Aorta (tissue), 5 donors: Measurements from ENCODE around the gene AFF2. TPM values are rescaled to one million over a fixed set of nuclear protein-coding genes. Genes with fewer than 3 reads are reported as not detected.

ENCODE experiments used
- ATAC-seq: fragments of 200-7000 bp; cut with Tn5 transposase; one replicate; pipeline ENCODE4 v1.9.1; 2022; ENCODE audit warnings: moderate library complexity; ENCODE audit not compliant: low FRiP score
- DNase-seq, 2 donors: peaks; one replicate each; pipeline ENCODE4 v3.0.0-alpha.2; 2020
- H3K27ac ChIP-seq, 2 donors: one replicate each; pipeline ENCODE4 v1.5.1; 2013; ENCODE audit warnings: low read length in 2 of 2, mild to moderate bottlenecking in 2 of 2, moderate library complexity in 2 of 2, control low read depth in 1 of 2, inconsistent platforms in 1 of 2, low read depth in 1 of 2
- H3K27me3 ChIP-seq, 2 donors: one replicate each; pipeline ENCODE4 v1.6.1; 2013; ENCODE audit warnings: control low read depth in 1 of 2, low read length in 1 of 2, mild to moderate bottlenecking in 1 of 2, moderate library complexity in 1 of 2; ENCODE audit not compliant: insufficient read depth in 2 of 2, control insufficient read depth in 1 of 2
- H3K36me3 ChIP-seq, 2 donors: one replicate each; pipeline ENCODE4 v1.6.1; 2013; ENCODE audit warnings: control low read depth in 1 of 2, low read length in 1 of 2, mild to moderate bottlenecking in 1 of 2; ENCODE audit not compliant: insufficient read depth in 2 of 2, control insufficient read depth in 1 of 2
- H3K4me1 ChIP-seq, 2 donors: one replicate each; pipeline ENCODE4 v1.6.1; 2013; ENCODE audit warnings: low read length in 2 of 2, control low read depth in 1 of 2, mild to moderate bottlenecking in 1 of 2, moderate library complexity in 1 of 2; ENCODE audit not compliant: insufficient read depth in 2 of 2, control insufficient read depth in 1 of 2
- H3K4me3 ChIP-seq, 2 donors: one replicate each; pipeline ENCODE4 v1.5.1; 2013; ENCODE audit warnings: low read length in 2 of 2, control low read depth in 1 of 2, mild to moderate bottlenecking in 1 of 2
- H3K9me3 ChIP-seq: one replicate; pipeline ENCODE4 v1.6.1; 2013; ENCODE audit warnings: mild to moderate bottlenecking, low read length; ENCODE audit not compliant: control insufficient read depth
- WGBS, 2 donors: extraction: QIAGEN DNeasy Blood & Tissue Kit; methylation state at CpG; one replicate each; pipeline ENCODE4 v1.1.7; 2013; 5-methylcytosine and 5-hydroxymethylcytosine counted together
- intact Hi-C, 2 donors: fragments of 100-400 bp; cut with DNase I; formaldehyde crosslinking; loops; one replicate each; pipeline versions ENCODE4 v1.14.2 to v1.15.0; 2022
- polyA plus RNA-seq, 2 donors: library from polyadenylated mRNA; stranded (reverse); fragments of 200-250 nt; gene quantifications; one replicate each; pipeline ENCODE4 v1.2.3, GENCODE V29; 2013
- total RNA-seq, 2 donors: library from RNA; stranded (reverse); fragmentation: NEBNext Ultra II Directional; extraction: Animal tissue kit (Norgen Biotek cat#: 25700); gene quantifications; one replicate each; pipeline ENCODE4 v1.2.1, GENCODE V29; 2021
- donor health status: healthy with polysubstance abuse.
- donor health status: Bipolar disorder and iron deficiency.
- donor health status: DM: no; HTN: no; CAD: no.
- donor health status: DM: no; HTN: no; CAD: no.
- donor health status: DM: yes; HTN: yes; CAD: no.

Gene AFF2
- total and polyA plus RNA-seq, 4 donors, result 0.25 to 2.7 (median 1.2) TPM

DNA sequence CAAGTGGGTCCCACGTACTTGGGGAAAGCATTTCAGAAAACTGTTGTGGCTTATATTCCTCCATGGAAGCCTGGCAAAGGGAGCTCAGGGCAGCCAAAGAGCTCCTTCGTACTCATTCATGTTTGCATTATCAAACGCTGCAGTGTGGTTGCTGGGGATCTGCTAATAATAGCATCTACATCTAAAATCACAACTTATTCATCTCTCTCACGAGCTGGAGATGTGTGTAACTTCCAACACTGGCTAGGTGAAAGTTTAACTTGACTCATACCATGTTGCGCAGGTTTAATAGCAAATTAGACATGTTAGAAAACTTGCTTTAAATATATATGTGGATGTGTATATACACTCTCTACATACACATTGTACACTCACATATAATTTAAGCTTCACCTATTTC, 415.1 kb downstream of the AFF2 start:
- ATAC-seq, result no peak
- Histone ChIP-seq H3K27ac (no peak overlapping the region), H3K4me3 (no peak overlapping the region), H3K9me3 (no peaks in the 10 kb centered on the region), H3K27me3 (no peaks in the 10 kb centered on the region), H3K4me1 (no peaks in the 10 kb centered on the region), H3K36me3 (no peaks in the 10 kb centered on the region)
- WGBS, 2 donors, result 46 to 52% methylated on average over 5 of the region's 5 CpGs
- DNase-seq, result no peak
- intact Hi-C loops, result no loop called here

DNA sequence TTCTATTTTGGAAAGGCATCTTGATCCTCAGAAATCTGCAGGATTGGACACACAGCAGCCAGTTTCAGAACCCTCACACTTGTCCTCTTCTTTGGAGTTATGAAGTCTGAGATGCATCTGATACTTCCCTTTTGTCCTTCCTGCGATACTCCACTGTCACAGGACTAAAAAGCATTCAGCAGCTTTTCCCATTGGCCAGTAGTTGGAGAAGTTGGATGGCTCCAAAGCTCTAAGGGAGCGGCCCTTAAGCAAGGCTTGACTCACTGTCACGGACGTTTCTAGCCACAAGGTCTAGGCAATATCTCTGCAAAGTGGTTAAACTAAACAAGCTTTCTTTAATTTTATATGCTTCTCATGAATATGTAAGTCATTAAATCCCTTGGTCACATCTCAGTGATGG, 417.0 kb downstream of the AFF2 start:
- no peak overlapping the region for H3K27ac ChIP-seq
- H3K27me3 ChIP-seq, result no peaks in the 10 kb centered on the region
- no peaks in the 10 kb centered on the region for H3K9me3 ChIP-seq
- DNase-seq, result no peak
- intact Hi-C loops, result no loop called here
- no peak for ATAC-seq
- H3K4me3 ChIP-seq, result no peak overlapping the region
- H3K4me1 ChIP-seq, result no peaks in the 10 kb centered on the region
- no peaks in the 10 kb centered on the region for H3K36me3 ChIP-seq
- WGBS, 2 donors, result 86 to 93% methylated on average over 4 of the region's 4 CpGs

DNA sequence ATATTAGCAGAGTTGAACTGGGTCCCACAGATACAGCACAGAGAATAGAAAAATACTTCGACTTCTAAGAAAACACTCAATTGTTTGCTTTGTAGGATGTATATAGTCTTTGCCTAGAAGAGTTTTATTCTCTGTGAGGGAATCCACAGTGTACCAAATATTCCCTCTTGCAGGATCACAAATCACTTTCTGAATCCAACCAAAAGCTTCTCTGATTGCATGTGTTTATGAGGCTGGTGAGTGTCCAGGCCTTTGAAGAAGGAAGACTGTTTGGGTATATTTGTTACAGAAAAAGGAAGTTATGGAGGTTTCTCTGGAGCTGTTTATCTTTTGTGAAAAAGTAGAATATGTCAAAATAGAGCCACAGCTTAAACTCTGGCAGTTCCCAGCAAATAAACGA, 423.2 kb downstream of the AFF2 start:
- intact Hi-C loops, result no loop called here
- Histone ChIP-seq H3K9me3 (no peaks in the 10 kb centered on the region), H3K4me3 (no peak overlapping the region), H3K27ac (no peak overlapping the region), H3K27me3 (no peaks in the 10 kb centered on the region), H3K4me1 (no peaks in the 10 kb centered on the region), H3K36me3 (no peaks in the 10 kb centered on the region)
- no peak for DNase-seq
- WGBS, 2 donors, result 34 to 57% methylated on average over 2 of the region's 2 CpGs
- ATAC-seq, result no peak

DNA sequence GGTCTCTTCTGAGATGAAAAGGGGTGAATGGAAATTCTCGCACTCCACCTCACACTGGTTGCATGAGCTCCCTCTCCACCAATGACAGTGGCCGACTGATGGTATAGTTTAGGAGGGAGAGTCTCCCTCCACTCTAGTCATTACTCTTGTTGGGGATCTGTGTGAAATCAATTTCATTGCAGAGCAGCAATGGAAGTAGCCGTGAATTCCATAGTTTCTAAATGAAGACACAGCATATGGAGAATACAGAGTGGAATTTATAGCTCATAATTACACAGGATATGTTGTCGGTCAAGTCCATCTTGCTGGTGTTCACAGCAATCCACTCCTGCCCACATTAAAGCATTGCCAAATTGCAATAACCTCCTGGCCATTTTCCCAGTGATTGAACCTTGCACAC, 426.0 kb downstream of the AFF2 start:
- Histone ChIP-seq H3K27me3 (no peaks in the 10 kb centered on the region), H3K9me3 (no peaks in the 10 kb centered on the region), H3K4me3 (no peak overlapping the region), H3K27ac (no peak overlapping the region), H3K4me1 (no peaks in the 10 kb centered on the region), H3K36me3 (no peaks in the 10 kb centered on the region)
- WGBS, 2 donors, result 86 to 91% methylated on average over 4 of the region's 4 CpGs
- DNase-seq, result no peak
- ATAC-seq, result no peak
- intact Hi-C loops, result no loop called here

DNA sequence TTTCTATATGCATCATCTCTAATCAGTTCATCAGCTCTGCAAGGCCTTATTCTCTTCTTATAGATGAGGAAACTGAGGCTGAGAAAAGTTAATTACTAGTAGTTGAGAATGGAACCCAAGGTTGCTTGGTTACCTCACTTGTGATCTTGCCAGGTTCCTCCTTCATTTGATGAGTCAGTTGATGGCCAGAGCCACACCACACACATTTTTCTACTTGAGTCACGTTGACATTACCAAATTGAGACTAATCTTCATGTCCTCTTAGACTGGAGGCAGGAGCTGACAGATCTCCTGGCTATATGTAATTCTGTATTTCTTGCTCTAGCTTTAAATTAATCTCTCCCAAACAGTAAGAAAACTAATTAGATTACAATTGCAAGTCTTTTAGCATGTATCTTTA, 428.4 kb downstream of the AFF2 start:
- H3K9me3 ChIP-seq, result no peaks in the 10 kb centered on the region
- ATAC-seq, result no peak
- WGBS, 2 donors, result 31 to 68% methylated on average over 1 of the region's 1 CpG

DNA sequence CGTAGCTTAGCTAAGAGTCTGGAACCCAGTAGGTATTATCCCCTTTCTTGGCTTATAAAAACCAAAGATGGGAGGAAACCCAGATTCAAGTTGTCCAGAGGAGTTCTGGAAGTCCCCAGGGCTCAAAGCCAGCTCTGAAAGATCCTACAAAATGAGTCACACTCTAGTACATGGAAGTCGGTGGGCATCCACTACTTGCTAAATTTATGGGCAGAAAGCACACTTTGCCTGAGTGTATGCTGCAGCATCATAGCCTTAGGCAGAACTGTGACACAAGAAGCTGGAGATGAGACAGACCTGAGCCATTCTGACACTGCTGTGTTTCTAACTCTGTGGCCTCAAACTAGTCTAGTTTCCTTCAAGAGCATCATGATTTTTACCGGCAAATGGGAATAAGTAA, 429.3 kb downstream of the AFF2 start:
- 55 to 57% methylated on average over 3 of the region's 3 CpGs for WGBS, 2 donors
- no peak overlapping the region for H3K4me3 ChIP-seq
- no peaks in the 10 kb centered on the region for H3K36me3 ChIP-seq
- no peak for ATAC-seq
- H3K27me3 ChIP-seq, result no peaks in the 10 kb centered on the region
- no peaks in the 10 kb centered on the region for H3K4me1 ChIP-seq
- intact Hi-C loops, result no loop called here
- H3K27ac ChIP-seq, result no peak overlapping the region
- no peak for DNase-seq
- no peaks in the 10 kb centered on the region for H3K9me3 ChIP-seq

More for the DNA sequence above, 428.4 kb downstream of the AFF2 start:
- Histone ChIP-seq H3K36me3 (no peaks in the 10 kb centered on the region), H3K27ac (no peak overlapping the region), H3K27me3 (no peaks in the 10 kb centered on the region), H3K4me3 (no peak overlapping the region), H3K4me1 (no peaks in the 10 kb centered on the region)
- DNase-seq, result no peak
- intact Hi-C loops, result no loop called here

DNA sequence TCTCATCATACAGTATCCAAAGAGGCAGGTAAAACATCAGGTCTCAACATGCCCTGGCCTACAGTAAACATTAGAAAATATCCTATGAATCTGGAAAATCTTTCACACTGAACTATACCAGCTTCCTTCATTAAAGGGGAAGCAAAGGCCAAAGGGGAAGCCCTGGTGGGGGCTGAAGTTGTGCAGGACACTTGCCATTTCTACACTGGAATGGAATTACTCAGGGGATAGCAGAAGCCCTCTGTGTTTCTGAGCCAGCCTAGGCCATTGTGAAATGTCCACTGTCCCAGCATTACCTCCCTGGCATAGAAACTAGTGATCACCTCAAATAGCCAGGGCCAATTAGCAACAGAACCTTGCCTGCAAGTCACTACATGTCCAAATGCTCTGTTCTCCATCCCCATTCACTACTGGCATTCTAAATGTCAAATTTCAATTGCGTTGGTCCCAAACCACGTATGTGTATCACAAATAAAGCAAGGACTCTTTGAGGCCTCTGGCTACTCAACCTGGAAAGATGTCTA, 429.9 kb downstream of the AFF2 start:
- H3K27me3 ChIP-seq, result no peaks in the 10 kb centered on the region
- intact Hi-C loops, result no loop called here
- ATAC-seq (no peak), DNase-seq (no peak)
- H3K4me1 ChIP-seq, result no peaks in the 10 kb centered on the region
- no peak overlapping the region for H3K27ac ChIP-seq
- H3K9me3 ChIP-seq, result no peaks in the 10 kb centered on the region
- no peaks in the 10 kb centered on the region for H3K36me3 ChIP-seq
- WGBS, 2 donors, result 70 to 96% methylated on average over 2 of the region's 2 CpGs
- no peak overlapping the region for H3K4me3 ChIP-seq

DNA sequence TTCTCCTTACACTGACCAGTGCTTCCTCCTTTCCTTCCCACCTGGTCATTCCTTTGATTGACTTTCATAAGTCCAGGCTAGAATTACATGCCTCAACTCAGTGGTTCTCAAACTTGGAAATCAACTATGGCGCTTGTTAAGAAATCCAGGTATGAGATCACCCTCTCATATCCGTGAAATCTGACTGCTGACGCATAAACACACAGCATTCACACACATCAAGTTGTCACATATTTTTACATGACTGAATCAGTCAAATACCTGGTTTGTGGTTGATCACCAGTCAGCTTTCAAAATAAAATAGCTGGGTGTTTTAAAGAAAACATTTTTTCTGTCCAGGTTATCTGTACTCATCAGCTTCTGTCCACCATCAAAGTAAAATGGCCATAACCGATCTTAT, 433.5 kb downstream of the AFF2 start:
- Histone ChIP-seq H3K9me3 (no peaks in the 10 kb centered on the region), H3K27me3 (no peaks in the 10 kb centered on the region), H3K27ac (no peak overlapping the region), H3K36me3 (no peaks in the 10 kb centered on the region), H3K4me3 (no peak overlapping the region), H3K4me1 (no peaks in the 10 kb centered on the region)
- no peak for ATAC-seq
- DNase-seq, result no peak
- intact Hi-C loops, result no loop called here
- WGBS, 2 donors, result 90 to 93% methylated on average over 4 of the region's 4 CpGs

DNA sequence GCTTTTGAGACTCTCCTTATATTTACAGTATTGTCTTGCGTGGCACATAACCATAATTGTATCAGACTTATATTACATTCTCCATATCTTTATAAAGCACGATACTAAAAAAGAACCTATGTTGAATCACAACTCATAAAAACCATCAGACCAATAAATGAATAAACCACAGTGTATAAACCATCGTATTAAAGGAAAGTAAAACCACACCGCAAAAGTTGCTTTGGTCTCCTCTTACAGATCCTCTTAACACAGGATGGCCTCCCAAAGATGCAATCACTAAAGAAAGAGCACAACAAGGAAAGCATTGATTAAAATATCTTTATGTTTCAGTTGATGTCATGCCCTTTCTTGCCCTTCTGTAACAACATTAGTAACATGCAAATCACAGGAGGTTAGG, 437.9 kb downstream of the AFF2 start:
- Histone ChIP-seq H3K27ac (no peak overlapping the region), H3K4me1 (no peaks in the 10 kb centered on the region), H3K36me3 (no peaks in the 10 kb centered on the region), H3K4me3 (no peak overlapping the region), H3K27me3 (no peaks in the 10 kb centered on the region), H3K9me3 (no peaks in the 10 kb centered on the region)
- DNase-seq (no peak), ATAC-seq (no peak)
- intact Hi-C loops, result no loop called here
- 68 to 91% methylated on average over 4 of the region's 4 CpGs for WGBS, 2 donors
